Osteoblast (primary cell): ENCODE results near the gene GRK2. TPM values are rescaled to one million over a fixed set of nuclear protein-coding genes. Genes with fewer than 3 reads are reported as not detected.

Experiments
- DNase-seq: peaks from one replicate; pipeline ENCODE4 v3.0.0; 2011; ENCODE audit warnings: low spot score, mixed read lengths; ENCODE audit not compliant: insufficient read length; ENCODE audit errors: missing footprints
- H2AFZ ChIP-seq: 2 replicates; pipeline ENCODE4 v1.6.0; 2011; ENCODE audit warnings: mild to moderate bottlenecking, low read length
- H3K27ac ChIP-seq: 2 replicates; pipeline ENCODE4 v1.5.1; 2011; ENCODE audit warnings: mild to moderate bottlenecking, low read depth, low read length, moderate library complexity
- H3K27me3 ChIP-seq: 2 replicates; pipeline ENCODE4 v1.6.0; 2012; ENCODE audit warnings: mild to moderate bottlenecking, control low read depth, inconsistent platforms, low read length, moderate library complexity; ENCODE audit not compliant: insufficient read depth
- H3K36me3 ChIP-seq: 2 replicates; pipeline ENCODE4 v1.5.1; 2011; ENCODE audit warnings: mild to moderate bottlenecking, low read length, control low read depth, moderate library complexity; ENCODE audit not compliant: insufficient read depth
- H3K4me1 ChIP-seq: 2 replicates; pipeline ENCODE4 v1.5.1; 2011; ENCODE audit warnings: mild to moderate bottlenecking, low read length, control low read depth, moderate library complexity; ENCODE audit not compliant: insufficient read depth
- H3K4me2 ChIP-seq: 2 replicates; pipeline ENCODE4 v1.6.0; 2011; ENCODE audit warnings: mild to moderate bottlenecking, low read length; ENCODE audit not compliant: insufficient read depth
- H3K4me3 ChIP-seq: fragments of 200-600 bp; sonication (generic); 3 replicates; pipeline ENCODE4 v1.5.1; 2012; ENCODE audit warnings: mild to moderate bottlenecking, low read length, inconsistent platforms; ENCODE audit not compliant: insufficient read depth
- H3K79me2 ChIP-seq: 2 replicates; pipeline ENCODE4 v1.6.0; 2012; ENCODE audit warnings: mild to moderate bottlenecking, low read length, control low read depth, inconsistent platforms; ENCODE audit not compliant: insufficient read depth
- H3K9me3 ChIP-seq: 2 replicates; pipeline ENCODE4 v1.5.1; 2011; ENCODE audit warnings: low read depth, low read length, control low read depth
- H4K20me1 ChIP-seq: 2 replicates; pipeline ENCODE4 v1.6.0; 2012; ENCODE audit warnings: mild to moderate bottlenecking, low read length, control low read depth; ENCODE audit not compliant: insufficient read depth
- total RNA-seq: library from RNA; depleted of rRNA; stranded (reverse); fragments of >200 nt; gene quantifications from 2 replicates; pipeline ENCODE4 v1.2.3, GENCODE V29; 2012
- TF ChIP-seq, protein P1 (sequence below): IDR thresholded peaks from 2 replicates; pipeline ENCODE4 v1.5.1; 2011; ENCODE audit warnings: mild to moderate bottlenecking, low read depth, low read length, moderate library complexity; ENCODE audit errors: extremely low read depth

The GRK2 gene
- total RNA-seq, 1 donor: 21.4 TPM

DNA sequence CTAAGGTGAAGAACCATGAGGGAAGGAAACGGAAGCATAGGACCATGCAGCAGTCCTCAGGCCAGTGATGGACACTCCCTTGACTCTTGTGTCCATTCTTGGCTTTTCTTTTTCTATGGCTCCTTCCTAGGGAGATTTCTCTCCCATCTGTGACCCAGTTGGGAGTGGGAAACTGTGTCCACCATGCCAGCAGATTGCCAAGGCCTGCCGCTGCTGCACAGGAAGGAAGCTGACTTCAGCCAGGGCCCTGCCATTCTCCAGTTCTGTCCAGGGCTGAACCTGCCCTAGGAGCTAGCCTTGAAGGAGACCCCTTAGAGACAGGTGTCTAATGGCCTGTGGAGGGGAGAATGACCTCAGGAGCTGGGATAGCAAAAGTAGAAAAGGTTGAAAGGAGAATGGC lies 54.4 kb downstream of the GRK2 start:
- Histone ChIP-seq H3K27me3 (no peaks in the 10 kb centered on the region), H3K79me2 (no peaks in the 10 kb centered on the region), H3K4me1 (peaks cover 7% of the 10 kb centered on the region), H2AFZ (no peak overlapping the region), H4K20me1 (no peaks in the 10 kb centered on the region), H3K36me3 (peaks cover 2% of the 10 kb centered on the region), H3K27ac (no peak overlapping the region), H3K4me2 (no peak overlapping the region), H3K4me3 (no peak overlapping the region), H3K9me3 (no peaks in the 10 kb centered on the region)
- no peak for DNase-seq
- TF ChIP-seq, protein P1, sequence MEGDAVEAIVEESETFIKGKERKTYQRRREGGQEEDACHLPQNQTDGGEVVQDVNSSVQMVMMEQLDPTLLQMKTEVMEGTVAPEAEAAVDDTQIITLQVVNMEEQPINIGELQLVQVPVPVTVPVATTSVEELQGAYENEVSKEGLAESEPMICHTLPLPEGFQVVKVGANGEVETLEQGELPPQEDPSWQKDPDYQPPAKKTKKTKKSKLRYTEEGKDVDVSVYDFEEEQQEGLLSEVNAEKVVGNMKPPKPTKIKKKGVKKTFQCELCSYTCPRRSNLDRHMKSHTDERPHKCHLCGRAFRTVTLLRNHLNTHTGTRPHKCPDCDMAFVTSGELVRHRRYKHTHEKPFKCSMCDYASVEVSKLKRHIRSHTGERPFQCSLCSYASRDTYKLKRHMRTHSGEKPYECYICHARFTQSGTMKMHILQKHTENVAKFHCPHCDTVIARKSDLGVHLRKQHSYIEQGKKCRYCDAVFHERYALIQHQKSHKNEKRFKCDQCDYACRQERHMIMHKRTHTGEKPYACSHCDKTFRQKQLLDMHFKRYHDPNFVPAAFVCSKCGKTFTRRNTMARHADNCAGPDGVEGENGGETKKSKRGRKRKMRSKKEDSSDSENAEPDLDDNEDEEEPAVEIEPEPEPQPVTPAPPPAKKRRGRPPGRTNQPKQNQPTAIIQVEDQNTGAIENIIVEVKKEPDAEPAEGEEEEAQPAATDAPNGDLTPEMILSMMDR: no peak

DNA sequence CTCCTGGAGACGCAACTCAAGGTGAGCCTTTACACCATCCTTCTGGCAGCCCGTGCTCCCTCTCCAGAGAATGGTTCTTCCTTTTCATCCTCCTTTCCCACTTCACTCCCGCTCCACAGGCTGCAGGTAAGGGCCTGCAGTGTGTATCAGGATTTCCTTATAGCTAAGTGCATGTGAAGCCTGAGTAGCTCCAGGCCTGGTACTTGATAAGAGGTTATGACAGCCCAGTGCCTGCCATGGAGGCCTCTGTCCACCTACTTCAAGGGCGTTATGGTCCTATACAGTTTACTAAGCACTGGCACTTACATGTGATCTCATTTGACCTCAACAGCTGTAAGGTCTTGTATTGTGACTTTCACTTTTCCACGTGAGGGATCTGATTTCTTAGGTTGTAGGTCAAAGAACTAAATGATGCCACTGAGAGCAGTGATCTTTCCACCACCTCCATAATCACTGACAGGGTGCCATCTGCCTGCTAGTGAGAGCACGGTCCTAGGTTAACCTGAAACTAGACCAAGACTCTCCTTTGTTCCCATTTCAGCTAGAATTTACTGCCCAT lies 55.1 kb downstream of the GRK2 start:
- Histone ChIP-seq H3K4me3 (no peak overlapping the region), H3K36me3 (peaks cover 2% of the 10 kb centered on the region), H3K79me2 (no peaks in the 10 kb centered on the region), H3K4me1 (peaks cover 7% of the 10 kb centered on the region), H3K27ac (no peak overlapping the region), H3K4me2 (no peak overlapping the region), H2AFZ (no peak overlapping the region), H3K27me3 (no peaks in the 10 kb centered on the region), H4K20me1 (no peaks in the 10 kb centered on the region), H3K9me3 (no peaks in the 10 kb centered on the region)
- TF ChIP-seq, protein P1: no peak
- no peak for DNase-seq

DNA sequence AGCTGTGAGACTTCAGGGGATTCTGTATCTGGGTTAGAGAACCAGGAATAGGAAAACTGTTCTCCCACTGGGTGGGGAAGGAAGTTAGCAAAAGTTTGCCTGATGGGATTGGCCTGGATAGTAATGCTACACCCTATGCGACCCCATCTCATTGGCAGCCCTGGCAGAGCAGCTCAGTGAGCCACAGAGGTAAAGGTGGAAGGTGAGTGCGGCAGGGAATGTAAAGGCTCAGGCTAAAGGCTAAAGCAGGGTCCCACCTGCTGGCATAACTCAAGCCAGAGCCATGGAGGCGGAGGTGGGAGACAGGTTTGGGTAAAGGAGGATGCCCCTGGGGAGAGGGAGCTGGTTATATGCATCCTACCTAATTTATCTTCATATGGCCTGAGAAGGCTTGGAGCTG lies 55.8 kb downstream of the GRK2 start:
- DNase-seq: no peak
- Histone ChIP-seq H2AFZ (no peak overlapping the region), H3K79me2 (no peaks in the 10 kb centered on the region), H3K9me3 (no peaks in the 10 kb centered on the region), H3K36me3 (peaks cover 2% of the 10 kb centered on the region), H3K4me1 (peaks cover 6% of the 10 kb centered on the region), H3K27ac (no peak overlapping the region), H4K20me1 (no peaks in the 10 kb centered on the region), H3K27me3 (no peaks in the 10 kb centered on the region), H3K4me2 (no peak overlapping the region), H3K4me3 (no peak overlapping the region)
- TF ChIP-seq, protein P1: no peak

DNA sequence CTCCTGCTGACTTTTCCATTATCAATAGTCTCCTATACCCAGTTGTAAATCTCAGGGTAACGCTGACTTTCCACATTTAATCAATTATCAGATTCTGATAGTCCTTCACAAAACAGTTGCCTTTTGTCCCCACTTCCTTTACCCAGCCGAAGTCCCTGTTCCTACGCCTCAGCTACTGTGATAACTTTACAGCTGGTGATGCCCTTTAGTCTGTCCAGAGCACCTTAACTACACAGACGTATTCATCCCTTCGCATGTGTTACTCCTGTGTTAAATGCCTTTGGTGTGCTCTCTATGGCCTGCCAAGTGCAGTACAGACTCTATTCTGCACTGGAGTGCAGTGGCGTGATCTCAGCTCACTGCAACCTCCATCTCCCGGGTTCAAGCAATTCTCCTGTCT lies 57.3 kb downstream of the GRK2 start:
- H3K79me2 ChIP-seq: no peaks in the 10 kb centered on the region
- H3K27ac ChIP-seq: no peak overlapping the region
- H3K27me3 ChIP-seq: no peaks in the 10 kb centered on the region
- H3K9me3 ChIP-seq: no peaks in the 10 kb centered on the region
- no peak for DNase-seq
- H2AFZ ChIP-seq: no peak overlapping the region
- peaks cover 2% of the 10 kb centered on the region for H3K36me3 ChIP-seq
- peaks cover under 1% of the 10 kb centered on the region for H3K4me1 ChIP-seq
- H3K4me2 ChIP-seq: no peak overlapping the region
- H3K4me3 ChIP-seq: no peak overlapping the region
- H4K20me1 ChIP-seq: no peaks in the 10 kb centered on the region
- TF ChIP-seq, protein P1: no peak
